H1 (cell line): Measurements from ENCODE around the gene HMCN2. TPM values are rescaled to one million over a fixed set of nuclear protein-coding genes. Genes with fewer than 3 reads are reported as not detected.

Source experiments
- CTCF ChIA-PET: fragments of 300-600 bp; sonication (Branson Sonifier 250); formaldehyde crosslinking; loops from one replicate; lab custom pipeline; 2021; ENCODE audit not compliant: partially characterized antibody; lab: Charles Lee
- POLR2A ChIA-PET: fragments of 300-600 bp; sonication (Branson Sonifier 250); formaldehyde crosslinking; loops from one replicate; lab custom pipeline; 2021; ENCODE audit warnings: inconsistent platforms; ENCODE audit not compliant: partially characterized antibody; lab: Charles Lee
- DNase-seq, 2 experiments: peaks; one replicate each; pipeline versions ENCODE4 v3.0.0 to v3.0.0-alpha.2; 2010 to 2022; ENCODE audit warnings: low spot score in 2 of 2, low read depth in 1 of 2, mixed read lengths in 1 of 2
- FAIRE-seq: peaks from 2 replicates; lab custom pipeline; 2011; peaks lifted over from hg19 to GRCh38; lab: Jason Lieb, UNC
- H2AFZ ChIP-seq: 2 replicates; pipeline ENCODE4 v1.8.1; 2012; ENCODE audit warnings: low read length, inconsistent platforms
- H2AK5ac ChIP-seq: 2 replicates; pipeline ENCODE4 v1.6.1; 2013; ENCODE audit warnings: low read depth, low read length
- H2BK120ac ChIP-seq: replicated peaks from 2 replicates; pipeline ENCODE3; 2013; ENCODE audit warnings: low read depth, low read length, inconsistent platforms
- H2BK12ac ChIP-seq: 2 replicates; pipeline ENCODE4 v1.6.1; 2013; ENCODE audit warnings: low read depth, low read length
- H2BK15ac ChIP-seq: 2 replicates; pipeline ENCODE4 v1.6.1; 2013; ENCODE audit warnings: low read length
- H2BK20ac ChIP-seq: 2 replicates; pipeline ENCODE4 v1.6.1; 2013; ENCODE audit warnings: low read length
- H2BK5ac ChIP-seq: 2 replicates; pipeline ENCODE4 v1.6.1; 2013; ENCODE audit warnings: low read depth, low read length
- H3K14ac ChIP-seq: 2 replicates; pipeline ENCODE4 v1.6.1; 2013; ENCODE audit warnings: inconsistent platforms; ENCODE audit not compliant: insufficient read length
- H3K18ac ChIP-seq: 2 replicates; pipeline ENCODE4 v1.6.1; 2013; ENCODE audit warnings: low read length; ENCODE audit errors: extremely low read depth
- H3K23ac ChIP-seq: 2 replicates; pipeline ENCODE4 v1.6.1; 2013; ENCODE audit warnings: inconsistent platforms; ENCODE audit not compliant: insufficient read length
- H3K23me2 ChIP-seq: 2 replicates; pipeline ENCODE4 v1.6.1; 2013; ENCODE audit warnings: low read depth, low read length
- H3K27ac ChIP-seq: 2 replicates; pipeline ENCODE4 v1.6.1; 2011; ENCODE audit warnings: low read depth, low read length, inconsistent platforms
- H3K27me3 ChIP-seq, 4 experiments: replicated peaks in 1 of 4; 1 replicate in 1 of 4; 2 replicates in 3 of 4; pipeline versions ENCODE4 v1.6.1 to v1.8.1; 2011 to 2013; ENCODE audit warnings: low read length in 3 of 4, mild to moderate bottlenecking in 3 of 4, inconsistent platforms in 2 of 4, mixed read lengths in 2 of 4, moderate library complexity in 1 of 4; ENCODE audit not compliant: control insufficient read depth in 3 of 4, insufficient read depth in 3 of 4; ENCODE audit errors: extremely low read depth in 1 of 4
- H3K36me3 ChIP-seq, 4 experiments: 2 replicates each; pipeline versions ENCODE4 v1.6.1 to v1.8.1; 2011 to 2013; ENCODE audit warnings: mild to moderate bottlenecking in 4 of 4, low read length in 3 of 4, moderate library complexity in 2 of 4, control low read depth in 1 of 4, inconsistent platforms in 1 of 4; ENCODE audit not compliant: insufficient read depth in 4 of 4, control insufficient read depth in 2 of 4
- H3K4ac ChIP-seq: replicated peaks from 2 replicates; pipeline ENCODE3; 2013; ENCODE audit warnings: low read length, low read depth, mixed read lengths, inconsistent platforms; ENCODE audit not compliant: insufficient read length
- H3K4me1 ChIP-seq, 4 experiments: replicated peaks in 1 of 4; 1 replicate in 1 of 4; 2 replicates in 3 of 4; pipeline versions ENCODE4 v1.6.1 to v1.8.1; 2011 to 2013; ENCODE audit warnings: low read length in 3 of 4, inconsistent platforms in 2 of 4, mixed read lengths in 1 of 4; ENCODE audit not compliant: insufficient read depth in 4 of 4, control insufficient read depth in 3 of 4
- H3K4me2 ChIP-seq, 2 experiments: 2 replicates each; pipeline versions ENCODE4 v1.6.1 to v1.8.1; 2011 to 2013; ENCODE audit warnings: low read depth in 2 of 2, low read length in 2 of 2, control low read depth in 1 of 2, inconsistent platforms in 1 of 2, mild to moderate bottlenecking in 1 of 2; ENCODE audit not compliant: insufficient read depth in 1 of 2
- H3K4me3 ChIP-seq, 4 experiments: fragments of 200-600, 300-600 bp in 1 of 4; sonication (generic), shearing (Covaris generic), sonication (Bioruptor Twin) in 1 of 4; 2 replicates each; pipeline versions ENCODE4 v1.5.1 to v1.8.1; 2011 to 2016; ENCODE audit warnings: low read length in 4 of 4, low read depth in 3 of 4, control low read depth in 2 of 4, inconsistent platforms in 2 of 4, mild to moderate bottlenecking in 2 of 4, mixed read lengths in 1 of 4, moderate library complexity in 1 of 4; ENCODE audit not compliant: insufficient read depth in 2 of 4; ENCODE audit errors: extremely low read depth in 1 of 4
- H3K56ac ChIP-seq: replicated peaks from 2 replicates; pipeline ENCODE3; 2013; ENCODE audit warnings: low read depth, mild to moderate bottlenecking, mixed read lengths, low read length, inconsistent platforms; ENCODE audit not compliant: insufficient read length
- H3K79me1 ChIP-seq: 2 replicates; pipeline ENCODE4 v1.6.1; 2013; ENCODE audit warnings: low read depth, low read length, control low read depth
- H3K79me2 ChIP-seq, 2 experiments: 2 replicates each; pipeline versions ENCODE4 v1.6.1 to v1.8.1; 2012 to 2013; ENCODE audit warnings: low read length in 2 of 2, mild to moderate bottlenecking in 2 of 2, inconsistent platforms in 1 of 2; ENCODE audit not compliant: insufficient read depth in 2 of 2, control insufficient read depth in 1 of 2
- H3K9ac ChIP-seq, 4 experiments: replicated peaks in 1 of 4; 1 replicate in 1 of 4; 2 replicates in 3 of 4; pipeline versions ENCODE4 v1.6.1 to v1.8.1; 2011 to 2013; ENCODE audit warnings: low read depth in 3 of 4, low read length in 3 of 4, control low read depth in 2 of 4, mild to moderate bottlenecking in 2 of 4, moderate library complexity in 2 of 4, inconsistent platforms in 1 of 4; ENCODE audit errors: extremely low read depth in 1 of 4
- H3K9me3 ChIP-seq, 2 experiments: 2 replicates each; pipeline versions ENCODE4 v1.6.1 to v1.8.1; 2012 to 2013; ENCODE audit warnings: mild to moderate bottlenecking in 2 of 2, moderate library complexity in 2 of 2, control low read depth in 1 of 2, inconsistent platforms in 1 of 2, low read depth in 1 of 2, low read length in 1 of 2, mixed read lengths in 1 of 2; ENCODE audit not compliant: insufficient read depth in 2 of 2
- H4K20me1 ChIP-seq, 2 experiments: replicated peaks in 1 of 2; 2 replicates each; pipeline versions ENCODE3 to v1.8.1; 2011 to 2013; ENCODE audit warnings: inconsistent platforms in 2 of 2, low read length in 2 of 2, mild to moderate bottlenecking in 1 of 2; ENCODE audit not compliant: insufficient read depth in 2 of 2, control insufficient read depth in 1 of 2
- H4K5ac ChIP-seq: 2 replicates; pipeline ENCODE4 v1.6.1; 2013; ENCODE audit warnings: low read length, low read depth, mixed read lengths, inconsistent platforms; ENCODE audit not compliant: insufficient read length
- H4K8ac ChIP-seq: 2 replicates; pipeline ENCODE4 v1.8.0; 2013; ENCODE audit warnings: mild to moderate bottlenecking, moderate library complexity, low read length, inconsistent platforms; ENCODE audit not compliant: insufficient read depth; ENCODE audit errors: extremely low read depth
- H4K91ac ChIP-seq: replicated peaks from 2 replicates; pipeline ENCODE3; 2013; ENCODE audit warnings: low read length, mixed read lengths, inconsistent platforms; ENCODE audit not compliant: insufficient read length
- BCL11A ChIP-seq, 2 experiments: IDR thresholded peaks; one replicate each; pipeline ENCODE4 v1.6.1; 2011; ENCODE audit warnings: low read depth in 2 of 2, low read length in 2 of 2, mild to moderate bottlenecking in 2 of 2
- BRCA1 ChIP-seq: IDR thresholded peaks from 2 replicates; pipeline ENCODE4 v1.6.1; 2012; ENCODE audit warnings: low read depth, low read length, improper control_type of control experiment
- CREB1 ChIP-seq: IDR thresholded peaks from 2 replicates; pipeline ENCODE4 v1.6.1; 2012; ENCODE audit warnings: inconsistent platforms
- CTBP2 ChIP-seq: IDR thresholded peaks from 2 replicates; pipeline ENCODE4 v1.7.0; 2011; ENCODE audit warnings: borderline replicate concordance, mild to moderate bottlenecking, moderate library complexity, mixed read lengths, low read length; ENCODE audit not compliant: insufficient read depth, insufficient read length
- GTF2F1 ChIP-seq: IDR thresholded peaks from 2 replicates; pipeline ENCODE4 v1.6.1; 2012; ENCODE audit warnings: low read depth, low read length, improper control_type of control experiment, borderline replicate concordance
- HDAC2 ChIP-seq, 2 experiments: fragments of 300-600 bp in 1 of 2; sonication (generic) in 1 of 2; IDR thresholded peaks; 2 replicates each; pipeline ENCODE4 v1.6.1; 2011 to 2012; ENCODE audit warnings: low read depth in 2 of 2, low read length in 2 of 2, mild to moderate bottlenecking in 2 of 2, moderate library complexity in 2 of 2, borderline replicate concordance in 1 of 2, inconsistent platforms in 1 of 2
- HDAC6 ChIP-seq: IDR thresholded peaks from one replicate; pipeline ENCODE4 v1.7.1; 2012; ENCODE audit warnings: low read depth, mild to moderate bottlenecking, inconsistent platforms, low read length, moderate library complexity
- KDM4A ChIP-seq: IDR thresholded peaks from one replicate; pipeline ENCODE4 v1.7.1; 2012; ENCODE audit warnings: low read depth, mild to moderate bottlenecking, moderate library complexity, low read length, inconsistent platforms; ENCODE audit not compliant: severe bottlenecking
- NANOG ChIP-seq: IDR thresholded peaks from 2 replicates; pipeline ENCODE4 v1.6.1; 2011; ENCODE audit warnings: low read length, low read depth, mild to moderate bottlenecking, inconsistent platforms; ENCODE audit not compliant: insufficient read depth, poor library complexity, severe bottlenecking
- RXRA ChIP-seq: IDR thresholded peaks from 2 replicates; pipeline ENCODE4 v1.6.1; 2011; ENCODE audit warnings: low read depth, mild to moderate bottlenecking, low read length, moderate library complexity; ENCODE audit not compliant: insufficient read depth
- SIRT6 ChIP-seq: IDR thresholded peaks from one replicate; pipeline ENCODE4 v1.7.1; 2012; ENCODE audit warnings: low read length, inconsistent platforms
- SP2 ChIP-seq: IDR thresholded peaks from 2 replicates; pipeline ENCODE4 v1.6.1; 2012; ENCODE audit warnings: mild to moderate bottlenecking, low read length, inconsistent platforms
- SUZ12 ChIP-seq: fragments of 200-600 bp; sonication (generic); IDR thresholded peaks from 2 replicates; pipeline ENCODE4 v1.6.1; 2012; ENCODE audit warnings: mild to moderate bottlenecking, inconsistent platforms, low read length, moderate library complexity, mixed read lengths
- WGBS, 2 experiments: shearing (Covaris generic) in 1 of 2; methylation state at CpG; one replicate each; pipeline versions ENCODE4 v1.1.6 to v1.1.7; 2013 to 2015; ENCODE audit warnings: low lambda C conversion rate in 2 of 2, mixed read lengths in 2 of 2, inconsistent platforms in 1 of 2, low coverage in 1 of 2, missing lambda C conversion rate in 1 of 2; ENCODE audit not compliant: insufficient replicate concordance in 2 of 2, insufficient coverage in 1 of 2, insufficient read length in 1 of 2; ENCODE audit errors: extremely low coverage in 1 of 2, missing lambda C conversion rate in 1 of 2; 5-methylcytosine and 5-hydroxymethylcytosine counted together
- polyA plus RNA-seq, 7 experiments: library from polyadenylated mRNA; depleted of rRNA in 3 of 7; stranded (reverse) in 5 of 7; unstranded in 2 of 7; fragments of >200 nt in 5 of 7; fragments of 200-250 nt in 2 of 7; gene quantifications; 1 replicate in 5 of 7; 2 replicates in 1 of 7; 4 replicates in 1 of 7; pipeline versions ENCODE4 v1.2.1 to v1.2.3, GENCODE V29; 2011 to 2013; ENCODE audit warnings: missing spikeins in 2 of 7, mixed read lengths in 2 of 7
- total RNA-seq: library from RNA; stranded (reverse); fragmentation: NEBNext Ultra II Directional; extraction: Animal tissue kit (Norgen Biotek cat#: 25700); gene quantifications from 2 replicates; pipeline ENCODE4 v1.2.1, GENCODE V29; 2021

HMCN2 gene
- total and polyA plus RNA-seq, 2 of the 8 experiments (the other 6 are each of a cell fraction or from before 2014, with no cell fraction given) = 5.0 to 9.1 TPM

DNA sequence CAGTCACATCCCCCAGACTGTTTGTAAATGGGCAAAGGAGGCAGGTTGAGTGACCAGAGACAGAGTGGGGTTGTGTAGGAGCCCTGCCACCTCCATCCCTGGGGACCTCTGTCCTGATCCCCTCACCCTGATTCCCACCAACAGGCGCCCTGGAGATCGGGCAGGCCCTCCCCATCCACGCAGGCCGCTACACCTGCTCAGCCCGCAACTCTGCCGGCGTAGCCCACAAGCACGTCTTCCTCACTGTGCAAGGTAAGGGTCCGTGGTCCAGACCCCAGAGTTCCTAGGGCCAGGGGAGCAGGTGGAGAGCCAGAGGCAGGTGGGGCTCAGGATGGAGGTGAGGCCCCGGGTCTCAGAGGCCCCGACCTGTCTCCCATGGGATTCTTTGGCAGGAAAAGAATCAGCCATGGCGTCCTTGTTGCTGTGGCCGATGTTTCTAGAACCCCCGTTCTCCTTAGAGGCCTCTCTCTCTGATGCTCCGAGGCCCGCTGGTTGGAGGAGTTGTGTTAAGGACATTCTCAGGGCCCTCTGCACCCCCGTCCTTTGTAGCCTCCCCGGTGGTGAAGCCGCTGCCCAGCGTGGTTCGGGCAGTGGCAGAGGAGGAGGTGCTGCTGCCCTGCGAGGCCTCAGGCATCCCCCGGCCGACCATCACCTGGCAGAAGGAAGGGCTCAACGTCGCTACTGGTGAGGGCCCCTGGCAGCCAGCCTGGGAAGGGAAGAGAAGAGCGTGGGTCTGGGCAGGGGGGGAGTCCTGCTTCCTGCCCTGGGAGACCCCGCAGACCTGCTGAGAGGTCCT, 137.3 kb downstream of the HMCN2 start:
- ChIA-PET CTCF (interaction anchor here (0.8 kb wide), 2 partner anchors 22 to 23 kb away, joined by 3 to 4 read pairs; no protein-coding TSS in a partner anchor), POLR2A (no interaction called here)
- Histone ChIP-seq H3K4me3 (no peak overlapping the region), H3K36me3 (no peaks in the 10 kb centered on the region; a peak in 1 of 8 replicates), H4K5ac (no peak overlapping the region), H2BK5ac (no peak overlapping the region), H4K91ac (no peak overlapping the region), H3K27ac (no peak overlapping the region; the same call in 1 of the 2 replicates), H3K14ac (no peak overlapping the region), H3K79me1 (no peaks in the 10 kb centered on the region), H2BK20ac (no peak overlapping the region), H2AK5ac (no peak overlapping the region), H3K27me3 (no peaks in the 10 kb centered on the region), H2BK12ac (no peak overlapping the region), H3K9ac (no peak overlapping the region), H3K4ac (no peak overlapping the region), H2BK120ac (no peak overlapping the region), H3K79me2 (no peaks in the 10 kb centered on the region), H4K20me1 (no peaks in the 10 kb centered on the region), H3K23me2 (no peaks in the 10 kb centered on the region), H2BK15ac (no peak overlapping the region), H3K4me1 (no peaks in the 10 kb centered on the region), H3K56ac (no peak overlapping the region), H3K23ac (no peak overlapping the region), H3K4me2 (no peak overlapping the region), H2AFZ (no peak overlapping the region), H3K9me3 (no peaks in the 10 kb centered on the region), H4K8ac (no peak overlapping the region), H3K18ac (no peak overlapping the region)
- no peak for DNase-seq
- FAIRE-seq = no peak
- 92% methylated on average over 24 of the region's 28 CpGs; no CpG with 5 or more reads in 1 of the 2 experiments for WGBS, 2 experiments
- no peak for TF ChIP-seq KDM4A
- no peak for TF ChIP-seq CTBP2
- TF ChIP-seq RXRA = no peak
- TF ChIP-seq SUZ12 = no peak
- TF ChIP-seq HDAC2 (IDR thresholded peaks at IDR 0.05; ENCODE audit: borderline replicate concordance in 1 of 2, low read depth in 2 of 2, low read length in 2 of 2) = no peak
- TF ChIP-seq HDAC6 = no peak
- TF ChIP-seq GTF2F1 = no peak
- TF ChIP-seq CREB1 = no peak
- no peak for TF ChIP-seq NANOG
- no peak for TF ChIP-seq SP2
- no peak for TF ChIP-seq BRCA1
- no peak for TF ChIP-seq SIRT6
- no peak for TF ChIP-seq BCL11A (IDR thresholded peaks at IDR 0.05; ENCODE audit: low read depth in 2 of 2, low read length in 2 of 2)
